ENCODE results near the gene PIK3CG.

Gene PIK3CG

GRCh38 chr7:106853250-106853908, 11.7 kb upstream of the PIK3CG start:
- in situ Hi-C loops (cut with HindIII; ENCODE audit: low pct_ligation_motif_present, low pct_unique_long_range_greater_than_20kb, low sequenced_read_pairs): no loop called here
- no peak for DNase-seq

- in situ Hi-C loops (cut with HindIII; ENCODE audit: low pct_ligation_motif_present, low pct_unique_long_range_greater_than_20kb, low sequenced_read_pairs): no loop called here
- no peak for DNase-seq
Observed at GRCh38 chr7:106855540-106856132, 9.4 kb upstream of the PIK3CG start.

- DNase-seq: no peak
- in situ Hi-C loops (cut with HindIII; ENCODE audit: low pct_ligation_motif_present, low pct_unique_long_range_greater_than_20kb, low sequenced_read_pairs): no loop called here
Observed at GRCh38 chr7:106858618-106859532, 6.2 kb upstream of the PIK3CG start.

- in situ Hi-C loops (cut with HindIII; ENCODE audit: low pct_ligation_motif_present, low pct_unique_long_range_greater_than_20kb, low sequenced_read_pairs): no loop called here
- DNase-seq: no peak
Observed at GRCh38 chr7:106862317-106863089, 2.6 kb upstream of the PIK3CG start.

GRCh38 chr7:106863274-106863997, 1.6 kb upstream of the PIK3CG start:
- in situ Hi-C loops (cut with HindIII; ENCODE audit: low pct_ligation_motif_present, low pct_unique_long_range_greater_than_20kb, low sequenced_read_pairs): no loop called here
- DNase-seq: no peak

GRCh38 chr7:106864298-106865081, 592 bp upstream of the PIK3CG start:
- in situ Hi-C loops (cut with HindIII; ENCODE audit: low pct_ligation_motif_present, low pct_unique_long_range_greater_than_20kb, low sequenced_read_pairs): no loop called here
- no peak for DNase-seq

GRCh38 chr7:106866298-106867281, 1.5 kb downstream of the PIK3CG start:
- DNase-seq: no peak
- in situ Hi-C loops (cut with HindIII; ENCODE audit: low pct_ligation_motif_present, low pct_unique_long_range_greater_than_20kb, low sequenced_read_pairs): no loop called here

- in situ Hi-C loops (cut with HindIII; ENCODE audit: low pct_ligation_motif_present, low pct_unique_long_range_greater_than_20kb, low sequenced_read_pairs): no loop called here
- DNase-seq: no peak
Observed at GRCh38 chr7:106867641-106868351, 2.7 kb downstream of the PIK3CG start.

GRCh38 chr7:106868364-106868763, 3.3 kb downstream of the PIK3CG start:
- in situ Hi-C loops (cut with HindIII; ENCODE audit: low pct_ligation_motif_present, low pct_unique_long_range_greater_than_20kb, low sequenced_read_pairs): no loop called here
- no peak for DNase-seq

GRCh38 chr7:106869954-106870353, 4.9 kb downstream of the PIK3CG start:
- in situ Hi-C loops (cut with HindIII; ENCODE audit: low pct_ligation_motif_present, low pct_unique_long_range_greater_than_20kb, low sequenced_read_pairs): no loop called here
- no peak for DNase-seq

GRCh38 chr7:106870528-106870927, 5.4 kb downstream of the PIK3CG start:
- DNase-seq: no peak
- in situ Hi-C loops (cut with HindIII; ENCODE audit: low pct_ligation_motif_present, low pct_unique_long_range_greater_than_20kb, low sequenced_read_pairs): no loop called here

- DNase-seq: no peak
- in situ Hi-C loops (cut with HindIII; ENCODE audit: low pct_ligation_motif_present, low pct_unique_long_range_greater_than_20kb, low sequenced_read_pairs): no loop called here
Observed at GRCh38 chr7:106870983-106871410, 5.9 kb downstream of the PIK3CG start.

- in situ Hi-C loops (cut with HindIII; ENCODE audit: low pct_ligation_motif_present, low pct_unique_long_range_greater_than_20kb, low sequenced_read_pairs): no loop called here
Observed at GRCh38 chr7:106871793-106872571, 6.9 kb downstream of the PIK3CG start.

GRCh38 chr7:106872763-106873162, 7.7 kb downstream of the PIK3CG start:
- in situ Hi-C loops (cut with HindIII; ENCODE audit: low pct_ligation_motif_present, low pct_unique_long_range_greater_than_20kb, low sequenced_read_pairs): no loop called here
- no peak for DNase-seq

More at GRCh38 chr7:106871793-106872571, 6.9 kb downstream of the PIK3CG start:
- no peak for DNase-seq

GRCh38 chr7:106874076-106874475, 9.0 kb downstream of the PIK3CG start:
- in situ Hi-C loops (cut with HindIII; ENCODE audit: low pct_ligation_motif_present, low pct_unique_long_range_greater_than_20kb, low sequenced_read_pairs): no loop called here
- no peak for DNase-seq
